ENCODE measurements around the gene MYO15A.

The MYO15A gene

GRCh38 chr17:18146980-18147379, 38.4 kb downstream of the MYO15A start:
- Histone ChIP-seq H3K4me1 (ENCODE audit: insufficient read depth, low read length) (no peaks in the 10 kb centered on the region), H3K27ac (ENCODE audit: low read depth, low read length) (no peak overlapping the region), H3K36me3 (ENCODE audit: insufficient read depth, low read length) (no peaks in the 10 kb centered on the region), H3K9ac (ENCODE audit: low read length) (no peak overlapping the region), H3K27me3 (ENCODE audit: control insufficient read depth in 1 of 2, insufficient read depth in 2 of 2, low read length in 2 of 2) (peaks cover 0 to 16% of the 10 kb centered on the region in 2 donors), H3K4me3 (ENCODE audit: low read depth in 1 of 2, low read length in 2 of 2) (no peak overlapping the region), H3K9me3 (ENCODE audit: low read length) (no peaks in the 10 kb centered on the region)

GRCh38 chr17:18148586-18148985, 40.0 kb downstream of the MYO15A start:
- H3K9me3 ChIP-seq (ENCODE audit: low read length) = no peaks in the 10 kb centered on the region
- peaks cover 0 to under 1% of the 10 kb centered on the region in 2 donors for H3K27me3 ChIP-seq (ENCODE audit: control insufficient read depth in 1 of 2, insufficient read depth in 2 of 2, low read length in 2 of 2)
- H3K4me3 ChIP-seq (ENCODE audit: low read depth in 1 of 2, low read length in 2 of 2) = no peak overlapping the region
- H3K4me1 ChIP-seq (ENCODE audit: insufficient read depth, low read length) = peaks cover 8% of the 10 kb centered on the region
- no peak overlapping the region for H3K9ac ChIP-seq (ENCODE audit: low read length)
- no peak overlapping the region for H3K27ac ChIP-seq (ENCODE audit: low read depth, low read length)
- no peaks in the 10 kb centered on the region for H3K36me3 ChIP-seq (ENCODE audit: insufficient read depth, low read length)

- H3K27ac ChIP-seq (ENCODE audit: low read depth, low read length) = no peak overlapping the region
- H3K27me3 ChIP-seq (ENCODE audit: control insufficient read depth in 1 of 2, insufficient read depth in 2 of 2, low read length in 2 of 2) = no peaks in the 10 kb centered on the region
- peaks cover 8% of the 10 kb centered on the region for H3K4me1 ChIP-seq (ENCODE audit: insufficient read depth, low read length)
- no peak overlapping the region for H3K9ac ChIP-seq (ENCODE audit: low read length)
- no peak overlapping the region for H3K4me3 ChIP-seq (ENCODE audit: low read depth in 1 of 2, low read length in 2 of 2)
- no peaks in the 10 kb centered on the region for H3K9me3 ChIP-seq (ENCODE audit: low read length)
- no peaks in the 10 kb centered on the region for H3K36me3 ChIP-seq (ENCODE audit: insufficient read depth, low read length)
Observed at GRCh38 chr17:18151290-18151689, 42.7 kb downstream of the MYO15A start.

- Histone ChIP-seq H3K4me1 (ENCODE audit: insufficient read depth, low read length) (peaks cover 13% of the 10 kb centered on the region), H3K9me3 (ENCODE audit: low read length) (no peaks in the 10 kb centered on the region), H3K9ac (ENCODE audit: low read length) (no peak overlapping the region), H3K27ac (ENCODE audit: low read depth, low read length) (no peak overlapping the region), H3K4me3 (ENCODE audit: low read depth in 1 of 2, low read length in 2 of 2) (no peak overlapping the region), H3K36me3 (ENCODE audit: insufficient read depth, low read length) (no peaks in the 10 kb centered on the region), H3K27me3 (ENCODE audit: control insufficient read depth in 1 of 2, insufficient read depth in 2 of 2, low read length in 2 of 2) (no peaks in the 10 kb centered on the region)
Observed at GRCh38 chr17:18155179-18155578, 46.6 kb downstream of the MYO15A start.

GRCh38 chr17:18156171-18156975, 47.8 kb downstream of the MYO15A start:
- no peaks in the 10 kb centered on the region for H3K36me3 ChIP-seq (ENCODE audit: insufficient read depth, low read length)
- peaks cover 13% of the 10 kb centered on the region for H3K4me1 ChIP-seq (ENCODE audit: insufficient read depth, low read length)
- H3K9ac ChIP-seq (ENCODE audit: low read length) = no peak overlapping the region
- H3K27me3 ChIP-seq (ENCODE audit: control insufficient read depth in 1 of 2, insufficient read depth in 2 of 2, low read length in 2 of 2) = no peaks in the 10 kb centered on the region
- H3K4me3 ChIP-seq (ENCODE audit: low read depth in 1 of 2, low read length in 2 of 2) = no peak overlapping the region
- no peaks in the 10 kb centered on the region for H3K9me3 ChIP-seq (ENCODE audit: low read length)
- no peak overlapping the region for H3K27ac ChIP-seq (ENCODE audit: low read depth, low read length)

- Histone ChIP-seq H3K27me3 (ENCODE audit: control insufficient read depth in 1 of 2, insufficient read depth in 2 of 2, low read length in 2 of 2) (no peaks in the 10 kb centered on the region), H3K9ac (ENCODE audit: low read length) (no peak overlapping the region), H3K27ac (ENCODE audit: low read depth, low read length) (no peak overlapping the region), H3K9me3 (ENCODE audit: low read length) (no peaks in the 10 kb centered on the region), H3K4me1 (ENCODE audit: insufficient read depth, low read length) (peaks cover 13% of the 10 kb centered on the region), H3K36me3 (ENCODE audit: insufficient read depth, low read length) (no peaks in the 10 kb centered on the region), H3K4me3 (ENCODE audit: low read depth in 1 of 2, low read length in 2 of 2) (no peak overlapping the region)
Observed at GRCh38 chr17:18156976-18157280, 48.4 kb downstream of the MYO15A start.

GRCh38 chr17:18157354-18157985, 48.9 kb downstream of the MYO15A start:
- H3K4me3 ChIP-seq (ENCODE audit: low read depth in 1 of 2, low read length in 2 of 2) = no peak overlapping the region
- no peak overlapping the region for H3K27ac ChIP-seq (ENCODE audit: low read depth, low read length)
- H3K36me3 ChIP-seq (ENCODE audit: insufficient read depth, low read length) = no peaks in the 10 kb centered on the region
- no peaks in the 10 kb centered on the region for H3K9me3 ChIP-seq (ENCODE audit: low read length)
- H3K4me1 ChIP-seq (ENCODE audit: insufficient read depth, low read length) = peaks cover 13% of the 10 kb centered on the region
- H3K9ac ChIP-seq (ENCODE audit: low read length) = no peak overlapping the region
- no peaks in the 10 kb centered on the region for H3K27me3 ChIP-seq (ENCODE audit: control insufficient read depth in 1 of 2, insufficient read depth in 2 of 2, low read length in 2 of 2)

- no peaks in the 10 kb centered on the region for H3K27me3 ChIP-seq (ENCODE audit: control insufficient read depth in 1 of 2, insufficient read depth in 2 of 2, low read length in 2 of 2)
- peaks cover 7% of the 10 kb centered on the region for H3K4me1 ChIP-seq (ENCODE audit: insufficient read depth, low read length)
- no peaks in the 10 kb centered on the region for H3K36me3 ChIP-seq (ENCODE audit: insufficient read depth, low read length)
- H3K9ac ChIP-seq (ENCODE audit: low read length) = no peak overlapping the region
- no peaks in the 10 kb centered on the region for H3K9me3 ChIP-seq (ENCODE audit: low read length)
- no peak overlapping the region for H3K27ac ChIP-seq (ENCODE audit: low read depth, low read length)
- H3K4me3 ChIP-seq (ENCODE audit: low read depth in 1 of 2, low read length in 2 of 2) = peak overlapping the region; percentile 23 to 39
Observed at GRCh38 chr17:18158022-18158600, 49.6 kb downstream of the MYO15A start.

- Histone ChIP-seq H3K4me1 (ENCODE audit: insufficient read depth, low read length) (peaks cover 5% of the 10 kb centered on the region), H3K27ac (ENCODE audit: low read depth, low read length) (no peak overlapping the region), H3K9me3 (ENCODE audit: low read length) (no peaks in the 10 kb centered on the region), H3K4me3 (ENCODE audit: low read depth in 1 of 2, low read length in 2 of 2) (no peak overlapping the region), H3K27me3 (ENCODE audit: control insufficient read depth in 1 of 2, insufficient read depth in 2 of 2, low read length in 2 of 2) (no peaks in the 10 kb centered on the region), H3K9ac (ENCODE audit: low read length) (no peak overlapping the region), H3K36me3 (ENCODE audit: insufficient read depth, low read length) (no peaks in the 10 kb centered on the region)
Observed at GRCh38 chr17:18159551-18160120, 51.1 kb downstream of the MYO15A start.

- H3K9me3 ChIP-seq (ENCODE audit: low read length) = no peaks in the 10 kb centered on the region
- H3K4me3 ChIP-seq (ENCODE audit: low read depth in 1 of 2, low read length in 2 of 2) = no peak overlapping the region
- no peak overlapping the region for H3K9ac ChIP-seq (ENCODE audit: low read length)
- no peak overlapping the region for H3K27ac ChIP-seq (ENCODE audit: low read depth, low read length)
- no peaks in the 10 kb centered on the region for H3K36me3 ChIP-seq (ENCODE audit: insufficient read depth, low read length)
- no peaks in the 10 kb centered on the region for H3K27me3 ChIP-seq (ENCODE audit: control insufficient read depth in 1 of 2, insufficient read depth in 2 of 2, low read length in 2 of 2)
- peaks cover 5% of the 10 kb centered on the region for H3K4me1 ChIP-seq (ENCODE audit: insufficient read depth, low read length)
Observed at GRCh38 chr17:18160128-18160856, 51.7 kb downstream of the MYO15A start.
